ENCODE data around the gene ANK2. TPM values are rescaled to one million over a fixed set of nuclear protein-coding genes. Genes with fewer than 3 reads are reported as not detected.

The ANK2 gene
- total and polyA plus RNA-seq, 2 of the 13 experiments (the other 11 are each of a cell fraction or from before 2014, with no cell fraction given) = 2.7 to 15.1 TPM

GRCh38 chr4:113043591-113043990 lies 5.9 kb upstream of the ANK2 start:
- FAIRE-seq = no peak
- Histone ChIP-seq H3K79me2 (ENCODE audit: insufficient read depth, low read length) (no peaks in the 10 kb centered on the region), H4K20me1 (ENCODE audit: insufficient read depth, low read length) (no peaks in the 10 kb centered on the region), H3K9me3 (ENCODE audit: low read length) (no peaks in the 10 kb centered on the region), H3K27me3 (ENCODE audit: control insufficient read depth in 1 of 2, insufficient read depth in 2 of 2, low read length in 2 of 2) (no peaks in the 10 kb centered on the region), H2AFZ (ENCODE audit: low read length) (no peak overlapping the region), H3K4me2 (ENCODE audit: low read depth, low read length) (no peak overlapping the region), H3K9ac (ENCODE audit: insufficient read depth, low read depth, low read length) (no peak overlapping the region), H3K4me1 (ENCODE audit: insufficient read depth, low read length) (peaks cover 6% of the 10 kb centered on the region; the same call in 1 of the 2 replicates), H3K27ac (ENCODE audit: extremely low read length, insufficient read depth, low read length) (no peak overlapping the region), H3K36me3 (replicated peaks in 1 of 2; ENCODE audit: control insufficient read depth in 1 of 2, insufficient read depth in 2 of 2, low read length in 2 of 2) (no peaks in the 10 kb centered on the region), H3K4me3 (replicated peaks in 1 of 3; ENCODE audit: insufficient read depth in 1 of 3, low read depth in 2 of 3, low read length in 3 of 3) (no peak overlapping the region)
- in situ Hi-C loops (cut with HindIII; ENCODE audit: extremely low pct_ligation_motif_present, low pct_unique_long_range_greater_than_20kb) (no loop called here), intact Hi-C loops (cut with micrococcal nuclease; ENCODE audit: unreplicated experiment) (no loop called here)
- BruUV-seq (replicated peaks) = no TSS peak
- no peak for ATAC-seq
- ChIA-PET POLR2A (no interaction called here), CTCF (ENCODE audit: low intra/inter-chr PET ratio, low total read pairs) (no interaction called here)
- no peak for DNase-seq (ENCODE audit: low spot score)
- no peak for TF ChIP-seq ZNF713 (CRISPR knock-in tag; IDR thresholded peaks at IDR 0.05)
- no peak for TF ChIP-seq SIN3B (IDR thresholded peaks at IDR 0.05; ENCODE audit: low read length)
- TF ChIP-seq MNT (IDR thresholded peaks at IDR 0.05) = no peak
- no peak for TF ChIP-seq ZNF205 (CRISPR knock-in tag; IDR thresholded peaks at IDR 0.05)
- TF ChIP-seq MAZ (IDR thresholded peaks at IDR 0.05; ENCODE audit: borderline replicate concordance, low read depth, low read length) = no peak
- no peak for TF ChIP-seq MAZ (CRISPR knock-in tag; IDR thresholded peaks at IDR 0.05; ENCODE audit: low read depth)
- TF ChIP-seq KAT8 (CRISPR knock-in tag; IDR thresholded peaks at IDR 0.05) = no peak
- no peak for TF ChIP-seq PRDM4 (CRISPR knock-in tag; IDR thresholded peaks at IDR 0.05; ENCODE audit: borderline replicate concordance)
- TF ChIP-seq SETDB1 (CRISPR knock-in tag; IDR thresholded peaks at IDR 0.05; ENCODE audit: borderline replicate concordance) = no peak
- TF ChIP-seq STAT5B (CRISPR knock-in tag; IDR thresholded peaks at IDR 0.05) = no peak
- TF ChIP-seq LBX2 (CRISPR knock-in tag; IDR thresholded peaks at IDR 0.05; ENCODE audit: borderline replicate concordance) = no peak
- no peak for TF ChIP-seq KLF13 (CRISPR knock-in tag; IDR thresholded peaks at IDR 0.05)
